Esophagus muscularis mucosa (tissue), 3 donors: Measurements from ENCODE around the gene CTRB2.

Source experiments
- POLR2A ChIP-seq: fragments of 450-650 bp; IDR thresholded peaks from one replicate; pipeline ENCODE4 v1.6.1; 2017; ENCODE audit warnings: antibody characterized with exemption, moderate library complexity, mild to moderate bottlenecking, low read depth
- POLR2AphosphoS5 ChIP-seq, 2 donors: sonication (generic); formaldehyde crosslinking; IDR thresholded peaks; one replicate each; pipeline ENCODE4 v1.6.1; 2017; ENCODE audit warnings: antibody characterized with exemption in 2 of 2
- TF ChIP-seq, protein P1 (sequence below), 3 experiments: fragments of 200-600 bp in 2 of 3; fragments of 450-650 bp in 1 of 3; sonication (generic) in 2 of 3; IDR thresholded peaks; one replicate each; pipeline ENCODE4 v1.5.1; 2017 to 2019; ENCODE audit warnings: antibody characterized with exemption in 3 of 3, mild to moderate bottlenecking in 2 of 3, moderate library complexity in 1 of 3

GRCh38 chr16:75217389-75217851 is 10.5 kb upstream of the CTRB2 start:
- TF ChIP-seq, protein P1, sequence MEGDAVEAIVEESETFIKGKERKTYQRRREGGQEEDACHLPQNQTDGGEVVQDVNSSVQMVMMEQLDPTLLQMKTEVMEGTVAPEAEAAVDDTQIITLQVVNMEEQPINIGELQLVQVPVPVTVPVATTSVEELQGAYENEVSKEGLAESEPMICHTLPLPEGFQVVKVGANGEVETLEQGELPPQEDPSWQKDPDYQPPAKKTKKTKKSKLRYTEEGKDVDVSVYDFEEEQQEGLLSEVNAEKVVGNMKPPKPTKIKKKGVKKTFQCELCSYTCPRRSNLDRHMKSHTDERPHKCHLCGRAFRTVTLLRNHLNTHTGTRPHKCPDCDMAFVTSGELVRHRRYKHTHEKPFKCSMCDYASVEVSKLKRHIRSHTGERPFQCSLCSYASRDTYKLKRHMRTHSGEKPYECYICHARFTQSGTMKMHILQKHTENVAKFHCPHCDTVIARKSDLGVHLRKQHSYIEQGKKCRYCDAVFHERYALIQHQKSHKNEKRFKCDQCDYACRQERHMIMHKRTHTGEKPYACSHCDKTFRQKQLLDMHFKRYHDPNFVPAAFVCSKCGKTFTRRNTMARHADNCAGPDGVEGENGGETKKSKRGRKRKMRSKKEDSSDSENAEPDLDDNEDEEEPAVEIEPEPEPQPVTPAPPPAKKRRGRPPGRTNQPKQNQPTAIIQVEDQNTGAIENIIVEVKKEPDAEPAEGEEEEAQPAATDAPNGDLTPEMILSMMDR (IDR thresholded peaks at IDR 0.05), result no peak
- TF ChIP-seq POLR2A (no peak), POLR2AphosphoS5 (IDR thresholded peaks at IDR 0.05) (no peak)
